DOHH2 (cell line): ENCODE measurements around the gene ACTL10.

Experiments
- H3F3A ChIP-seq: fragments of 200-600 bp; sonication (generic), shearing (Covaris generic); 2 replicates; pipeline ENCODE4 v1.6.0; 2016; ENCODE audit warnings: antibody characterized with exemption, mild to moderate bottlenecking; ENCODE audit not compliant: control insufficient read depth, insufficient read depth
- H3K27ac ChIP-seq: fragments of 200-600 bp; sonication (generic); 2 replicates; pipeline ENCODE4 v1.5.1; 2014; ENCODE audit warnings: low read depth, mild to moderate bottlenecking, low read length, moderate library complexity
- H3K27me3 ChIP-seq: fragments of 200-600 bp; sonication (generic); 2 replicates; pipeline ENCODE4 v1.6.1; 2014; ENCODE audit warnings: mild to moderate bottlenecking, low read length, mixed read lengths; ENCODE audit not compliant: control insufficient read depth
- H3K36me3 ChIP-seq: fragments of 200-600 bp; sonication (generic); 2 replicates; pipeline ENCODE4 v1.6.1; 2014; ENCODE audit warnings: mild to moderate bottlenecking, low read length, moderate library complexity, mixed read lengths; ENCODE audit not compliant: control insufficient read depth
- H3K4me1 ChIP-seq: fragments of 200-600 bp; sonication (generic); 2 replicates; pipeline ENCODE4 v1.6.1; 2014; ENCODE audit warnings: mild to moderate bottlenecking, low read length, mixed read lengths; ENCODE audit not compliant: control insufficient read depth
- H3K4me2 ChIP-seq: fragments of 200-600 bp; sonication (generic); 2 replicates; pipeline ENCODE4 v1.6.0; 2014; ENCODE audit warnings: mild to moderate bottlenecking, low read length, moderate library complexity
- H3K4me3 ChIP-seq: fragments of 200-600 bp; sonication (generic); 2 replicates; pipeline ENCODE4 v1.5.1; 2014; ENCODE audit warnings: mild to moderate bottlenecking, low read length, mixed read lengths
- H3K79me2 ChIP-seq: fragments of 200-600 bp; sonication (generic); 2 replicates; pipeline ENCODE4 v1.6.1; 2014; ENCODE audit warnings: mild to moderate bottlenecking, low read length, mixed read lengths; ENCODE audit not compliant: control insufficient read depth
- H3K9me2 ChIP-seq: fragments of 200-600 bp; sonication (generic); replicated peaks from 2 replicates; pipeline ENCODE4 v1.6.1; 2014; ENCODE audit warnings: mild to moderate bottlenecking, low read length, mixed read lengths; ENCODE audit not compliant: control insufficient read depth
- H3K9me3 ChIP-seq: fragments of 200-600 bp; sonication (generic); 2 replicates; pipeline ENCODE4 v1.6.1; 2014; ENCODE audit warnings: antibody characterized with exemption, low read length, mixed read lengths; ENCODE audit not compliant: control insufficient read depth, insufficient read depth
- H4K20me1 ChIP-seq: fragments of 200-600 bp; sonication (generic); 2 replicates; pipeline ENCODE4 v1.6.0; 2014; ENCODE audit warnings: low read depth, mild to moderate bottlenecking, antibody characterized with exemption, low read length, moderate library complexity; ENCODE audit not compliant: control insufficient read depth, insufficient read depth
- CTCF ChIP-seq: fragments of 200-600 bp; sonication (generic); IDR thresholded peaks from one replicate; pipeline ENCODE4 v1.5.1; 2014; ENCODE audit warnings: antibody characterized with exemption, mild to moderate bottlenecking, low read depth, low read length; ENCODE audit not compliant: poor library complexity, severe bottlenecking
- EZH2phosphoT487 ChIP-seq: fragments of 200-600 bp; sonication (generic); IDR thresholded peaks from 2 replicates; pipeline ENCODE4 v1.6.1; 2017; ENCODE audit warnings: borderline replicate concordance, mild to moderate bottlenecking, antibody characterized with exemption, low read length, moderate library complexity, mixed read lengths

ACTL10 gene

GRCh38 chr20:33660035-33660684, 6.6 kb upstream of the ACTL10 start:
- Histone ChIP-seq H3K27me3 (no peaks in the 10 kb centered on the region), H3K4me2 (no peak overlapping the region), H3K36me3 (no peaks in the 10 kb centered on the region; the same call in 1 of the 2 replicates), H3K9me3 (no peaks in the 10 kb centered on the region), H3K4me1 (peaks cover 23% of the 10 kb centered on the region), H3K79me2 (no peaks in the 10 kb centered on the region), H3K4me3 (no peak overlapping the region), H3K9me2 (no peaks in the 10 kb centered on the region), H3F3A (no peaks in the 10 kb centered on the region; the same call in 1 of the 2 replicates), H4K20me1 (no peaks in the 10 kb centered on the region), H3K27ac (no peak overlapping the region)
- TF ChIP-seq CTCF (no peak), EZH2phosphoT487 (no peak)

- H3K36me3 ChIP-seq: no peaks in the 10 kb centered on the region; the same call in 1 of the 2 replicates
- peaks cover 23% of the 10 kb centered on the region for H3K4me1 ChIP-seq
- H3K9me2 ChIP-seq: no peaks in the 10 kb centered on the region
- H3K27me3 ChIP-seq: no peaks in the 10 kb centered on the region
- no peaks in the 10 kb centered on the region for H3K79me2 ChIP-seq
- no peaks in the 10 kb centered on the region for H3K9me3 ChIP-seq
- no peak overlapping the region for H3K4me3 ChIP-seq
- no peaks in the 10 kb centered on the region; the same call in 1 of the 2 replicates for H3F3A ChIP-seq
- no peak for TF ChIP-seq EZH2phosphoT487
- H3K4me2 ChIP-seq: no peak overlapping the region
- no peak overlapping the region for H3K27ac ChIP-seq
- H4K20me1 ChIP-seq: no peaks in the 10 kb centered on the region
These were observed 6.1 kb upstream of the ACTL10 start for GRCh38 chr20:33660685-33661058.

GRCh38 chr20:33662172-33662571, 4.6 kb upstream of the ACTL10 start, which contains the start of gene C20orf144:
TSS of gene C20orf144 (plus strand) at chr20:33662327. CDS start at chr20:33662346, 19 bp downstream.
- Histone ChIP-seq H3K4me3 (peak within 1 kb of the TSS; percentile 84), H3K27me3 (no peaks in the 10 kb centered on the region), H3K27ac (peak within 1 kb of the TSS; percentile 51), H3F3A (peaks cover 8% of the 10 kb centered on the region), H3K9me3 (no peaks in the 10 kb centered on the region), H3K4me1 (peaks cover 34% of the 10 kb centered on the region), H3K36me3 (no peaks in the 10 kb centered on the region; the same call in 1 of the 2 replicates), H3K9me2 (no peaks in the 10 kb centered on the region), H3K4me2 (peak within 1 kb of the TSS; percentile 94), H4K20me1 (no peaks in the 10 kb centered on the region), H3K79me2 (peaks cover 2% of the 10 kb centered on the region; the same call in 1 of the 2 replicates)
- no peak for TF ChIP-seq CTCF
- no peak for TF ChIP-seq EZH2phosphoT487
